A673 (cell line): Measurements from ENCODE around the gene ACTN2.

Experiments
- EZH2 ChIP-seq: fragments of 200-600 bp; sonication (generic); IDR thresholded peaks from 2 replicates; pipeline ENCODE4 v1.6.1; 2017; ENCODE audit warnings: borderline replicate concordance, low read depth, mild to moderate bottlenecking, mixed read lengths, antibody characterized with exemption, low read length; ENCODE audit not compliant: poor library complexity, severe bottlenecking
- TF ChIP-seq, protein P1 (sequence below): fragments of 300-800, 200-600 bp; sonication (generic); conservative IDR thresholded peaks from 2 replicates; pipeline ENCODE4 v1.5.1; 2017; ENCODE audit warnings: low read depth, mild to moderate bottlenecking, antibody characterized with exemption, low read length, moderate library complexity, mixed read lengths

DNA sequence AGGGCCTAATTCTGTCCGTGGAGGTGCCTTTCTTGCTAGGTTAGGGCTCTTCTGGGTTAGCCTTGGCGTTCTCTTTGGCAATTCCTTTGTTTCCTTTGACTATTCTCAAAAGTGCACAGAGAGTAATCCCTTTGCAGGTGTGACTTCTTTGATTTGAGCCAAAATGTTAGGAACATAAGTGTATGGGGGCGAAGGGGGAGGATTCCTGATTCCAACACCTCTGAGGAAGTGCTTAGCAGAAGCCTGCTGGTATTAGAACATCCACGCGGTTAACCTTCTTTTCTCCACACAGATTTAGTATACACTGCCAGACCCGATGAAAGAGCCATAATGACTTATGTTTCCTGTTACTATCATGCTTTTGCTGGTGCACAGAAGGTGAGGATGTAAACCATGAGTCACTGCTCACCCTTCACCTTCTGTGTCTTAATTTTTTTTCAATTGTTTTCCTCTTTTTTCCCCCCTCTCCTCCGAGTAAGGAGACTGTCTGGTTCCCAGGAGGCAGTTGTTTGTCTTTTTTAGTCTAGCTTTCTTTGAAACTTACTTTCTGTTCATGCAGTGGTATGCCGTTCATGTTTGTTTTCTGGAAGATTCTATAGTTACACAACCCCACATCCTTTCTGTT is 48.0 kb downstream of the ACTN2 start:
- TF ChIP-seq, protein P1, sequence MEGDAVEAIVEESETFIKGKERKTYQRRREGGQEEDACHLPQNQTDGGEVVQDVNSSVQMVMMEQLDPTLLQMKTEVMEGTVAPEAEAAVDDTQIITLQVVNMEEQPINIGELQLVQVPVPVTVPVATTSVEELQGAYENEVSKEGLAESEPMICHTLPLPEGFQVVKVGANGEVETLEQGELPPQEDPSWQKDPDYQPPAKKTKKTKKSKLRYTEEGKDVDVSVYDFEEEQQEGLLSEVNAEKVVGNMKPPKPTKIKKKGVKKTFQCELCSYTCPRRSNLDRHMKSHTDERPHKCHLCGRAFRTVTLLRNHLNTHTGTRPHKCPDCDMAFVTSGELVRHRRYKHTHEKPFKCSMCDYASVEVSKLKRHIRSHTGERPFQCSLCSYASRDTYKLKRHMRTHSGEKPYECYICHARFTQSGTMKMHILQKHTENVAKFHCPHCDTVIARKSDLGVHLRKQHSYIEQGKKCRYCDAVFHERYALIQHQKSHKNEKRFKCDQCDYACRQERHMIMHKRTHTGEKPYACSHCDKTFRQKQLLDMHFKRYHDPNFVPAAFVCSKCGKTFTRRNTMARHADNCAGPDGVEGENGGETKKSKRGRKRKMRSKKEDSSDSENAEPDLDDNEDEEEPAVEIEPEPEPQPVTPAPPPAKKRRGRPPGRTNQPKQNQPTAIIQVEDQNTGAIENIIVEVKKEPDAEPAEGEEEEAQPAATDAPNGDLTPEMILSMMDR: no peak
- no peak for TF ChIP-seq EZH2
